Pancreas (tissue), 10 donors: ENCODE results near the gene CHRNB1. TPM values are rescaled to one million over a fixed set of nuclear protein-coding genes. Genes with fewer than 3 reads are reported as not detected.
A peak's percentile ranks its signal among the peaks of the same experiment; 100 is the strongest.

Experiments used
- ATAC-seq, 4 donors: fragments of 200-7000 bp; cut with Tn5 transposase; one replicate each; pipeline versions ENCODE4 v1.8.0 to v1.9.1; 2020; ENCODE audit warnings: mild to moderate bottlenecking in 4 of 4, moderate library complexity in 4 of 4
- DNase-seq, 6 donors: peaks; one replicate each; pipeline ENCODE4 v3.0.0-alpha.2; 2020
- FAIRE-seq: peaks from 2 replicates; lab custom pipeline; 2012; peaks lifted over from hg19 to GRCh38; lab: Jason Lieb, UNC
- H3K27ac ChIP-seq, 4 donors: fragments of 200-600 bp; sonication (generic); 1 replicate in 3 of 4; 2 replicates in 1 of 4; pipeline versions ENCODE4 v1.5.0 to v1.8.0; 2020
- H3K27me3 ChIP-seq, 4 donors: fragments of 200-600 bp; one replicate each; pipeline ENCODE4 v1.8.0; 2021
- H3K36me3 ChIP-seq, 3 donors: fragments of 200-600 bp; sonication (generic) in 1 of 3; one replicate each; pipeline versions ENCODE4 v1.5.0 to v1.8.0; 2020 to 2021
- H3K4me1 ChIP-seq, 3 donors: fragments of 200-600 bp; one replicate each; pipeline ENCODE4 v1.8.0; 2021
- H3K4me3 ChIP-seq, 4 donors: fragments of 200-600 bp; sonication (generic) in 2 of 4; one replicate each; pipeline versions ENCODE4 v1.5.0 to v1.8.0; 2020 to 2021
- H3K9me3 ChIP-seq, 4 donors: fragments of 200-600 bp; one replicate each; pipeline ENCODE4 v1.8.0; 2021
- WGBS, 2 donors: extraction: QIAGEN DNeasy Blood & Tissue Kit; methylation state at CpG; one replicate each; pipeline ENCODE4 v1.1.7; 2013; 5-methylcytosine and 5-hydroxymethylcytosine counted together
- intact Hi-C, 3 donors: fragments of 100-400 bp; cut with DNase I; formaldehyde crosslinking; loops; one replicate each; pipeline versions ENCODE4 v1.11.1 to v1.14.2; 2022
- polyA plus RNA-seq, 2 donors: library from polyadenylated mRNA; stranded (reverse); fragments of 200-250 nt; gene quantifications; one replicate each; pipeline ENCODE4 v1.2.3, GENCODE V29; 2013
- total RNA-seq, 6 donors: library from RNA; stranded (reverse); fragmentation: NEBNext Ultra II Directional in 4 of 6; extraction: Animal tissue kit (Norgen Biotek cat#: 25700) in 4 of 6; gene quantifications; one replicate each; pipeline versions ENCODE4 v1.2.1 to v1.2.4, GENCODE V29; 2021 to 2023
- TF ChIP-seq, protein P1 (sequence below), 4 donors: fragments of 200-600 bp; sonication (generic) in 3 of 4; IDR thresholded peaks; one replicate each; pipeline versions ENCODE4 v1.5.0 to v1.8.0; 2021; ENCODE audit warnings: antibody characterized with exemption in 4 of 4
- donor health status: healthy with polysubstance abuse.
- donor health status: DM: no; HTN: no; CAD: no; lungs with moderate emphysema.
- donor health status: DM: no; HTN: no; CAD: no.
- donor health status: control.
- donor health status: control.
- donor health status: Bipolar disorder and iron deficiency.
- donor health status: DM: yes; HTN: yes; CAD: no.
- donor health status: DM: no; HTN: no; CAD: no.
- donor health status: DM: no; HTN: no; CAD: no.
- donor health status: DM: yes; HTN: yes; CAD: no.

The CHRNB1 gene
- total and polyA plus RNA-seq, 8 donors, result 7.5 to 15.0 (median 9.7) TPM

DNA sequence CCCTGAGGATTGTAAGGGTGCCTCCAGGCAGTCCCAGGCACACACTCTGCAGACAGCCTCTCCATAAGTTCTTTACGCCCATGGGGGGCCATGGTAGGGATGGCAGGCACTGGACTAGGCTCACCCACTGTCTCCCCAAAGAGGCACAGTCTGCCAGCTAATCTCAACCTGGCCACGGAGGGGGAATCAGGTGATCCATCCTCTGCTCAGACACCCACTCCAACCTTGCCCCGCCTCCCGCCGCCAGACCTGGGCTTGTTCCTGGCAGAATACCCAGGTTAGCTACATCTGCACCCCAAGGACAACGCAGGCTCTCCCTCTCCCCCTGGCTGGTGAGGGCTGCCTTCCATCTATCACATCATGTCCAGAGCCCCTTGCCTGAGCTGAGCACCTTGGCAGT lies 36.0 kb upstream of the CHRNB1 start:
- ATAC-seq (no peak), DNase-seq (no peak), FAIRE-seq (no peak)
- H3K4me3 ChIP-seq, result no peak overlapping the region
- 66 to 72% methylated on average over 6 of the region's 6 CpGs for WGBS, 2 donors
- TF ChIP-seq, protein P1, sequence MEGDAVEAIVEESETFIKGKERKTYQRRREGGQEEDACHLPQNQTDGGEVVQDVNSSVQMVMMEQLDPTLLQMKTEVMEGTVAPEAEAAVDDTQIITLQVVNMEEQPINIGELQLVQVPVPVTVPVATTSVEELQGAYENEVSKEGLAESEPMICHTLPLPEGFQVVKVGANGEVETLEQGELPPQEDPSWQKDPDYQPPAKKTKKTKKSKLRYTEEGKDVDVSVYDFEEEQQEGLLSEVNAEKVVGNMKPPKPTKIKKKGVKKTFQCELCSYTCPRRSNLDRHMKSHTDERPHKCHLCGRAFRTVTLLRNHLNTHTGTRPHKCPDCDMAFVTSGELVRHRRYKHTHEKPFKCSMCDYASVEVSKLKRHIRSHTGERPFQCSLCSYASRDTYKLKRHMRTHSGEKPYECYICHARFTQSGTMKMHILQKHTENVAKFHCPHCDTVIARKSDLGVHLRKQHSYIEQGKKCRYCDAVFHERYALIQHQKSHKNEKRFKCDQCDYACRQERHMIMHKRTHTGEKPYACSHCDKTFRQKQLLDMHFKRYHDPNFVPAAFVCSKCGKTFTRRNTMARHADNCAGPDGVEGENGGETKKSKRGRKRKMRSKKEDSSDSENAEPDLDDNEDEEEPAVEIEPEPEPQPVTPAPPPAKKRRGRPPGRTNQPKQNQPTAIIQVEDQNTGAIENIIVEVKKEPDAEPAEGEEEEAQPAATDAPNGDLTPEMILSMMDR (IDR thresholded peaks at IDR 0.05), result no peak
- no peak overlapping the region for H3K27ac ChIP-seq
- H3K36me3 ChIP-seq, result no peaks in the 10 kb centered on the region
- H3K27me3 ChIP-seq, result no peaks in the 10 kb centered on the region
- intact Hi-C loops, result no loop called here
- H3K4me1 ChIP-seq, result no peaks in the 10 kb centered on the region
- H3K9me3 ChIP-seq, result no peaks in the 10 kb centered on the region

DNA sequence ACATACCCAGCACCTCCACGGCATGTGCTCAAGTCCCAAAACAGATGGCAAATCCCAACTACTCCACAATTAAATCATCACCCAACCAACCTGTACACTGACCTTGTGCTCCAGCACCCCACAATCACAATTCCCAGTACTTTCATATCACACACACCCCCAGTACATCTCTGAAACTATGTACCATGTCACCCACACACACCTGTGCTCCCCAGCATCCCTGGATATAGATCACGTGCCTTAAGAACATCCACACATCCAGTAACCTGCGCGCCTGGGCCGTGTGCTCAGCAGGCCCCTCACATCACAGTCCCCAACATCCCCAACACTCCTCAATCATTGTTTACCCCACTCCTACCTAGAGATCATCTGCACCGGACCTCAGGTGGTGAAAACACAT lies 35.1 kb upstream of the CHRNB1 start:
- Histone ChIP-seq H3K4me3 (no peak overlapping the region), H3K36me3 (no peaks in the 10 kb centered on the region), H3K27me3 (no peaks in the 10 kb centered on the region), H3K4me1 (no peaks in the 10 kb centered on the region), H3K27ac (no peak overlapping the region), H3K9me3 (no peaks in the 10 kb centered on the region)
- 81 to 85% methylated on average over 6 of the region's 6 CpGs for WGBS, 2 donors
- FAIRE-seq (no peak), DNase-seq (no peak), ATAC-seq (no peak)
- TF ChIP-seq, protein P1 (IDR thresholded peaks at IDR 0.05), result no peak
- intact Hi-C loops, result no loop called here

DNA sequence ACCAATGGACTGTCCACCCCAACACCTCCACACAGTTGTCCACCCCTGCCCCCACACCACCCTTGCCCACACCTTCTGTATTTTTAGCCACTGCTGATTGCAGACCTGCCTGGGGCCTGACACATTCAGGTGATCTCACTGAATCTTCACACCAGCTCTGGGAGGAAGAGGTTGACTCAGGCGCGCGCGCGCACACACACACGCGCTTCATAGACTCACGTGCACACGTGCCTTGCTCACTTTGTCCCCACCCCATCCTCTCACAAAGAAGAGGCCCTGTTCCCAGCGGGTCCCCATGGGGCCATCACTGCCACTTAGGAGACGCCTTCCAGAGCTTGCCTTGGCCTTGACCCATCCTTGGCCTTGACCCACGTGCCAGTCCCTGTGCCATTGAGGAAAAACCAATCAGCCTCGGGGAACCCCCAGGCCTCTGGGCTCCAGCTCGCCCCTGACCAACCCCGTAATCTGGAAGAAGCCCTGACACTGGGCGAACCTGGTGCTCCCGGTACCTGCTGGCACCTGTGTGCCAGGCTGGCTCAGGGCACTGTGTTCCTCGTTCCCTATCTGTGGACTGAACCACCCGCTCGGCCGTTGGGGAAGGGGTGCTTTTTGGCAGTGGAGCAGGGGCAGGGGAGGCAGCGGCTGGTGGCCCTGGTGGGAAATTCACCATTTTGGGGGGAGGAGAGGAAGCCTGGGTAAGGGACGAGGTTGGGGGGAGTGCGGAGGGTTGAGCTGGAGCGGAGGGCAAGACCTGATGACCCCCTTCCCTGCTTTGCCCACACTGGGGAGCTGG lies 34.0 kb upstream of the CHRNB1 start:
- Histone ChIP-seq H3K27me3 (no peaks in the 10 kb centered on the region), H3K4me1 (no peaks in the 10 kb centered on the region), H3K36me3 (no peaks in the 10 kb centered on the region), H3K4me3 (no peak overlapping the region), H3K9me3 (no peaks in the 10 kb centered on the region), H3K27ac (no peak overlapping the region)
- DNase-seq (no peak), ATAC-seq (no peak), FAIRE-seq (no peak)
- TF ChIP-seq, protein P1 (IDR thresholded peaks at IDR 0.05), result no peak
- intact Hi-C loops, result no loop called here
- WGBS, 2 donors, result 81 to 82% methylated on average over 25 of the region's 25 CpGs

DNA sequence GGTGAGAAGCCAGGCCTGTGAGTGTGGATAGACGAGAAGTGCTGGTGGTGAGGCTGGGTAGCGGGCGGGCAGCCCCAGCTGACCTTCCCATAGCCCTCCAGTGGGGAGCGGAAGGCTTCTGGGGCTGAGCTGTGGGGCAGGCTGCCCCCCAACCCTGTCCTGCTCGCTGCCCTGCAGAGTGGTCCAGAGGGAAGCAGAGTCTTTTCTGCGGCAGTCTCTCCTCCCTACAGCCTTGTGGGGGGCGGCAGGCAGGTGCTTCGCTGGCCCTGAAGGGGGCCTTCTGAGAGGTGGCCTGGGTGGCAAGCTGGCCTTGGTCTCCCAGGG lies 33.5 kb upstream of the CHRNB1 start:
- no peak for ATAC-seq
- intact Hi-C loops, result no loop called here
- TF ChIP-seq, protein P1 (IDR thresholded peaks at IDR 0.05), result no peak
- 83 to 91% methylated on average over 8 of the region's 8 CpGs for WGBS, 2 donors
- FAIRE-seq, result no peak
- no peaks in the 10 kb centered on the region for H3K36me3 ChIP-seq
- no peak for DNase-seq
- H3K9me3 ChIP-seq, result no peaks in the 10 kb centered on the region
- H3K4me1 ChIP-seq, result no peaks in the 10 kb centered on the region
- no peak overlapping the region for H3K4me3 ChIP-seq
- H3K27me3 ChIP-seq, result no peaks in the 10 kb centered on the region
- H3K27ac ChIP-seq, result no peak overlapping the region

- FAIRE-seq (no peak), DNase-seq (no peak), ATAC-seq (peak in 2 of 4 donors; percentile 18 to 33)
- Histone ChIP-seq H3K4me1 (no peaks in the 10 kb centered on the region), H3K27me3 (no peaks in the 10 kb centered on the region), H3K36me3 (no peaks in the 10 kb centered on the region), H3K9me3 (no peaks in the 10 kb centered on the region), H3K27ac (no peak overlapping the region), H3K4me3 (no peak overlapping the region)
- TF ChIP-seq, protein P1 (IDR thresholded peaks at IDR 0.05), result no peak
- WGBS, 2 donors, result 76 to 81% methylated on average over 6 of the region's 6 CpGs
- intact Hi-C loops, result no loop called here
Measured at GRCh38 chr17:7413346-7413985, 31.4 kb upstream of the CHRNB1 start.
